Measurements from ENCODE around the gene UBE2N.

Gene UBE2N

DNA sequence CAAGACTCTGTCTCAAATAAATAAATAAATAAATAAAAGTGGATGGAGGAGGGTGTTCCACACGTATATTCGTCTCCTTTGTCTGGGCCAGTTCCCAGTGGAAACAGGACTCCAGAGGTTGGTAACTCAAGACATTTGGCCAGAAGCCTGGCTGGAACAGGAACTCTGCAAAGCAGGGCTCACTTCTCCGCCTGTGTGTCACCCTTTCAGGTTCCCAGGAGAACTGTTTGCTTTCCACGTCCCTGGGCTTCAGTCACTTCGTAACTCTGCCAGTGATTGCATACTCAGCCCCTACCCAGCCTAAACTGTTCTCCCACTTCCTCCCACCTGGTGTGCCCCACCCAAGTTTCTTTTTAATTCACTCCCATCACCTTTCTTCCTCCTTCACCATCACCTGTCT is 7.0 kb upstream of the UBE2N start:
- TF ChIP-seq HOXD13 (CRISPR knock-in tag; IDR thresholded peaks at IDR 0.05; ENCODE audit: borderline replicate concordance), result no peak
- TF ChIP-seq, protein P1, sequence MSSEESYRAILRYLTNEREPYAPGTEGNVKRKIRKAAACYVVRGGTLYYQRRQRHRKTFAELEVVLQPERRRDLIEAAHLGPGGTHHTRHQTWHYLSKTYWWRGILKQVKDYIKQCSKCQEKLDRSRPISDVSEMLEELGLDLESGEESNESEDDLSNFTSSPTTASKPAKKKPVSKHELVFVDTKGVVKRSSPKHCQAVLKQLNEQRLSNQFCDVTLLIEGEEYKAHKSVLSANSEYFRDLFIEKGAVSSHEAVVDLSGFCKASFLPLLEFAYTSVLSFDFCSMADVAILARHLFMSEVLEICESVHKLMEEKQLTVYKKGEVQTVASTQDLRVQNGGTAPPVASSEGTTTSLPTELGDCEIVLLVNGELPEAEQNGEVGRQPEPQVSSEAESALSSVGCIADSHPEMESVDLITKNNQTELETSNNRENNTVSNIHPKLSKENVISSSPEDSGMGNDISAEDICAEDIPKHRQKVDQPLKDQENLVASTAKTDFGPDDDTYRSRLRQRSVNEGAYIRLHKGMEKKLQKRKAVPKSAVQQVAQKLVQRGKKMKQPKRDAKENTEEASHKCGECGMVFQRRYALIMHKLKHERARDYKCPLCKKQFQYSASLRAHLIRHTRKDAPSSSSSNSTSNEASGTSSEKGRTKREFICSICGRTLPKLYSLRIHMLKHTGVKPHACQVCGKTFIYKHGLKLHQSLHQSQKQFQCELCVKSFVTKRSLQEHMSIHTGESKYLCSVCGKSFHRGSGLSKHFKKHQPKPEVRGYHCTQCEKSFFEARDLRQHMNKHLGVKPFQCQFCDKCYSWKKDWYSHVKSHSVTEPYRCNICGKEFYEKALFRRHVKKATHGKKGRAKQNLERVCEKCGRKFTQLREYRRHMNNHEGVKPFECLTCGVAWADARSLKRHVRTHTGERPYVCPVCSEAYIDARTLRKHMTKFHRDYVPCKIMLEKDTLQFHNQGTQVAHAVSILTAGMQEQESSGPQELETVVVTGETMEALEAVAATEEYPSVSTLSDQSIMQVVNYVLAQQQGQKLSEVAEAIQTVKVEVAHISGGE (tag by site-specific recombination; conservative IDR thresholded peaks at IDR 0.05; ENCODE audit: low read depth), result 0 out of 2 replicates have a peak, but pooled peaks have one; percentile 12
- Histone ChIP-seq H3K27ac (ENCODE audit: extremely low read depth, low read depth, low read length) (no peak overlapping the region), H3K36me3 (ENCODE audit: control insufficient read depth in 2 of 2, insufficient read depth in 1 of 2, low read length in 2 of 2) (no peaks in the 10 kb centered on the region), H3K4me3 (ENCODE audit: low read depth, low read length) (no peak overlapping the region), H3K9me3 (ENCODE audit: control insufficient read depth, insufficient read depth, low read depth, low read length) (no peaks in the 10 kb centered on the region), H3K4me1 (ENCODE audit: control insufficient read depth, insufficient read depth, low read length) (no peaks in the 10 kb centered on the region)
- ChIA-PET CTCF (interaction anchor here (0.6 kb wide), 1 partner anchor 9 kb away, joined by 3 read pairs; no protein-coding TSS in a partner anchor), POLR2A (no interaction called here)

DNA sequence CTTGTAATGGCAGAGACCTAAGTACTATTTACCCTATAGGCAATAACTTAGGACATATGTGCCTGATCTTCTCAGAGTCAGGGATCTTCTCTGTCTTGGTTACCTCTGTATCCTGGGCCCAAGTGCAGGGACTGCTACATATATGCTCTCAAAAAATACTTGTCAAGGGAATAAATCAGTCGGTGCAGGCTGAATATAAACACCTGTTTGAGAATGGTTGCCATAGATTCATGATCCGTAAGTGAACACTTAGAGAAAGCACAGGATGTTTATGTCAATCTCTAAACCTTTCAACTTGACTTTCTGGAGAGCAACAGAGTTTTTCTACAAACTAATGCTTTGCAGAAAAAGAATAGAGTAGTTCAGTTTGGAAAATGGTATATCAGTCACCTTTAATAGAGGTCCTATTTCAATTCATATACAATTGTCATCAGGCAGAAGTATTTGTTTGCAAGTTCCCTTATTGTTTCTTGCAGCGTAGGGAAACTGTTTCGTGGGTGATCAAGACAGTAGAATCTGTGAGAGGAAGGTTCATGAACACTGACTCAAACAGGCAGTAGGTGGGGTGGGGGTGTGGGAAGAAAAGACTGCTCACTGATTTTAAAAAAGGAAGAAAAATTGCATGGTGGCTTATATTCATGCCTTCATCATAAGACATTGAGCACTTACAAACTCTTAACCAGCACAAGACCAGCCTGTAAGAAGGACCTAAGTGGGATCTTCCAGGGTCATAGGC is 6.0 kb upstream of the UBE2N start:
- ChIA-PET POLR2A (no interaction called here), CTCF (no interaction called here)
- no peaks in the 10 kb centered on the region for H3K4me1 ChIP-seq (ENCODE audit: control insufficient read depth, insufficient read depth, low read length)
- no peak overlapping the region for H3K27ac ChIP-seq (ENCODE audit: extremely low read depth, low read depth, low read length)
- H3K9me3 ChIP-seq (ENCODE audit: control insufficient read depth, insufficient read depth, low read depth, low read length), result no peaks in the 10 kb centered on the region
- H3K4me3 ChIP-seq (ENCODE audit: low read depth, low read length), result no peak overlapping the region
- H3K36me3 ChIP-seq (ENCODE audit: control insufficient read depth in 2 of 2, insufficient read depth in 1 of 2, low read length in 2 of 2), result no peaks in the 10 kb centered on the region
- 0 out of 2 replicates have a peak, but pooled peaks have one; percentile 32 for TF ChIP-seq EGR2 (tag by site-specific recombination; IDR thresholded peaks at IDR 0.05; ENCODE audit: low read depth)
- TF ChIP-seq REPIN1 (tag by site-specific recombination; IDR thresholded peaks at IDR 0.05; ENCODE audit: low read depth), result no peak

DNA sequence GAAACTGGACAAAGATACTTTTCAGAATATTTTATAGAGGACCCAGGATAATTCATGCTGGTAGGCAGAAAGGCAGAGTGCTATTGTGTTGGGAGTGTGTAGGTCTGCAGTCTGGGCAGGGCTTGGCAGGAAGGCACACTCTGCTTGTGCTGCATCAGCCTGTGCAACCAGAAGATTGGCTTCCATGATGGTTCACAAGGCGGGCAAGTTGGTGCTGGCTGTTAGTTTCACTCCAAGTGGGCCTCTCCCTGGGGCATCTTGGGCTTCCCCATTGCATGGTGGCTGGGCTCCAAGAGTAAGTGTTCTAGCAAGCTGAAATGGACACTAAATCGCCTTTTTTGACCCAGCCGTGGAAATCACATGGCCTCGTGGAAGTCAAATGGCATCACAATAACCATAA is 1.8 kb upstream of the UBE2N start:
- no peak overlapping the region for H3K27ac ChIP-seq (ENCODE audit: extremely low read depth, low read depth, low read length)
- ChIA-PET POLR2A (no interaction called here), CTCF (interaction anchor here (0.6 kb wide), 2 partner anchors 27 to 1101 kb away, joined by 3 read pairs; no protein-coding TSS in a partner anchor)
- H3K4me3 ChIP-seq (ENCODE audit: low read depth, low read length), result no peak overlapping the region
- peaks cover 15% of the 10 kb centered on the region for H3K4me1 ChIP-seq (ENCODE audit: control insufficient read depth, insufficient read depth, low read length)
- no peaks in the 10 kb centered on the region for H3K9me3 ChIP-seq (ENCODE audit: control insufficient read depth, insufficient read depth, low read depth, low read length)
- no peak for TF ChIP-seq FEZF1 (tag by site-specific recombination; IDR thresholded peaks at IDR 0.05)
- TF ChIP-seq ZNF423 (tag by site-specific recombination; IDR thresholded peaks at IDR 0.05), result no peak
- TF ChIP-seq KLF9 (tag by site-specific recombination; IDR thresholded peaks at IDR 0.05; ENCODE audit: low read depth), result no peak
- no peak for TF ChIP-seq ZNF274 (IDR thresholded peaks at IDR 0.05; ENCODE audit: low read length)
- no peak for TF ChIP-seq ZNF274 (tag by site-specific recombination; IDR thresholded peaks at IDR 0.05; ENCODE audit: borderline replicate concordance)
- no peak for TF ChIP-seq ZFP3 (tag by site-specific recombination; IDR thresholded peaks at IDR 0.05; ENCODE audit: low read depth)
- no peak for TF ChIP-seq ZNF302 (tag by site-specific recombination; IDR thresholded peaks at IDR 0.05; ENCODE audit: low read depth)
- TF ChIP-seq ZNF175 (tag by site-specific recombination; IDR thresholded peaks at IDR 0.05), result no peak
- no peak for TF ChIP-seq ZNF596 (tag by site-specific recombination; IDR thresholded peaks at IDR 0.05)
- TF ChIP-seq, protein P2, sequence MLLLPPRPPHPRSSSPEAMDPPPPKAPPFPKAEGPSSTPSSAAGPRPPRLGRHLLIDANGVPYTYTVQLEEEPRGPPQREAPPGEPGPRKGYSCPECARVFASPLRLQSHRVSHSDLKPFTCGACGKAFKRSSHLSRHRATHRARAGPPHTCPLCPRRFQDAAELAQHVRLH (tag by site-specific recombination; IDR thresholded peaks at IDR 0.05), result no peak
- TF ChIP-seq ZNF394 (tag by site-specific recombination; IDR thresholded peaks at IDR 0.05; ENCODE audit: borderline replicate concordance), result no peak
- no peak for TF ChIP-seq ZNF169 (tag by site-specific recombination; IDR thresholded peaks at IDR 0.05)
- TF ChIP-seq ZNF623 (tag by site-specific recombination; IDR thresholded peaks at IDR 0.05), result no peak
- TF ChIP-seq IKZF3 (tag by site-specific recombination; IDR thresholded peaks at IDR 0.05), result no peak
- TF ChIP-seq ZNF843 (tag by site-specific recombination; IDR thresholded peaks at IDR 0.05), result no peak
- no peak for TF ChIP-seq ZNF626 (tag by site-specific recombination; IDR thresholded peaks at IDR 0.05)
- no peak for TF ChIP-seq ZBTB48 (tag by site-specific recombination; IDR thresholded peaks at IDR 0.05)
- no peaks in the 10 kb centered on the region for H3K36me3 ChIP-seq (ENCODE audit: control insufficient read depth in 2 of 2, insufficient read depth in 1 of 2, low read length in 2 of 2)

All from HEK293 (cell line).